AG08395 (cell line): ENCODE results near the gene JUND.
"Not testable (repeated sequence)": the region's sequence is repeated elsewhere in the genome, so short reads cannot be mapped to it uniquely, and the experiment has no call there.

ENCODE experiments used
- DNase-seq: peaks from one replicate; pipeline ENCODE4 v3.0.0; 2012; ENCODE audit warnings: mixed read lengths, low spot score

JUND gene

DNA sequence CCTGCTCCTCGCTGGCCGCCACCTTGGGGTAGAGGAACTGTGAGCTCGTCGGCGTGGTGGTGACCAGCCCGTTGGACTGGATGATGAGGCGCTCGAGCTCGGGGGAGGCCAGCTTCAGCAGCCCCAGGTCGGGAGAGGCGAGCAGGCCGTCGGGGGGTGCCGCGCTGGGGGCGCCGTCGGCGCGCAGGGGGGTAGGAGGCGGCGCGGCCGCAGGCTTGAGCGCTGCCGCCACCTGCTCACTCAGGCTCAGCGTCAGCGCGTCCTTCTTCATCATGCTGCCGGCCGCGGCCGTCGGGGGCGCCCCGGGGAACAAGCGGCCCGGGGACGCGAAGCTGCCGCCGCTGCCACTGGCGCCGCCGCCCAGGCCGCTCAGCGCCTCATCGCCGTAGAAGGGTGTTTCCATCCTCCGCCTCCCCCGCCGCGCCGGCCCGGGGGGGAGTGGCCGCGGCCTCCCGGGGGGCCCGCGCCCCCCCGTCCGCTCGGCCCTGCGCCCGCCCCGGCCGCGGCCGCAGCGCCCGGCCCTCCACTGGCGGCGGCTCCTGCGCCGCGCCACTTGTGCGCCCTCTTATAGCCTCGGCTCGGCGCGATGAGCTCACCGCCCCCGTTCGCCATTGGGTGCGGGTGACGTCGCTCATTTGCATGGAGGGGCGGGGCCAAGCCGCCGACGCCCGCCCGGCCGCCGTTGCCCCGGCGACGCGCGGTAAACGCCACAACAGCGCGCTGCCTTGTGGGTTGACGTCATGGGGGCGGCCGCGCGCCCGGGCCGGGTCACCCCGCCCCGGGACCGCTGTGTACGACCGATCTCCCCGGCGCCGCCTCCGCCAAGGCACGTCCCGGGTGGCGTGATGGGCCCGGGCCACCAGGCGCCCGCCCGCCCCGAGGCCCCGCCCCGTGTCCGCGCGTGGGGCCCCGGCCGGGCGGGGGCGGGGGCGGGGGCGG, at the start of gene JUND:
TSS of gene JUND (minus strand) at position 541 of the 939 bp plus-strand sequence. CDS start at position 403, 138 bp downstream.
- peak; percentile 97 for DNase-seq

DNA sequence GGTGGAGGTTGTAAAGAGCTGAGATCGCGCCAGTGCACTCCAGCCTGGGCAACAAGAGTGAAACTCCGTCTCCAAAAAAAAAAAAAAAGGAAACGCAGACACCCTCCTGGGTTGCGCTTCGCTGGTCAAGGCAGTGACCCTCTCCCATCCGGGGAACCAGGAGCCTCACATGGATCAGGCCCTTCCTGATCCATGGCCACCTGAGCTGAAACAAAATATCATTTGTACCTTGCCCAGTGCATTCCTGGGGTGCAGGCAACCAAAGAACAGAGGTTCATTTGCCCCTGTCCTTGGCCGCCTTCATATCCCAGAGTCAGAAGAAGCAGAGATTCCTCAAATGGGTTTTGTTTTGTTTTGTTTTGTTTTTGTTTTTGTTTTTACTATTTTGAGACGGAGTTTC, 49.4 kb upstream of the JUND start:
- no peak for DNase-seq

DNA sequence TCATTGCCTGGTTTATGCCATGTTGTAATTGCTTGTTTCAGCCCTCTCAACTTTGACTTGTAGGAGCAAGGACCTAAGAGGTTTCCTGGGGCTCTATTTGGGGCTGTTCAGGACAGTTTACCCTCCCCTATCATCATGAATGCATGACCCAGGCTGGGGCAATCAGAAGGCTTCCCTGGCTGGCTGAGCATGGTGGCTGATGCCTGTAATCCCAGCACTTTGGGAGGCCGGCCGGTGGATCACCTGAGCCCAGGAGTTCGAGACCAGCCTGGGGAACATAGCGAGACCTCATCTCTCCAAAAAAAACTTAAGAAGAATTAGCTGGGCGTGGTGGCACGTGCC, 47.6 kb upstream of the JUND start:
- no peak for DNase-seq

DNA sequence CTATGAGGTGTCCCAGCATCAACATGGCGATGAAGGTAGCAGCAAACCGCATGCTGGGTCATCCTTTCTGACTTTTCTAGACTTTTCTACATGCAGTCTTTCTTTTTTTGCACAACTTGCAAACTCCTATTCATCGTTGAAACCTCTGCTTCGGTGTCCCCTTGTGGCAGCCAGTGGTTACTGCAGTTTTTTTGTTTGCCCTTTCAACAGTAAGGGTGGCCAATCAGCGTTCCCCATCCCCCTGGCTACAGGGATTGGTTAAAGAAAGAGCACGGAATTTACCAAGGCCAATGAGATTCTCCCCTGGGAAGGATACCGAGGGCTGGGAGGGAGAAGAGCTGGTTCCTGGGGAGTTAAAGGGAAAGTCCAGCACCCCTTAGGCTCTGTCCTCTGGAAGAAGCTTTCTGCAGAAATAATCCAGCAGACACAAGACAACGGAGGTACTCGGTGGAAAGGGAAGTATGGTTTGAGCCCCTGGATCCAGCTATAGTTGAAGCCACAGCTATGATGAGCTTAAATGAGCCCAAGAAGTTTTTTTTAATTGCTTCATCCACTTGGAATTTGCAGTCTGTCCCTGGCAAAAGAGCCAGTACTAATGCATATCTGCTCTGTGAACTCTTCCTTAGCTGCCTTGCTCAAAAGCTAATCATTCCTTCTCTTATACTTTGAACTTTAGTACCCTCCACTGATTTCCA, 47.1 kb upstream of the JUND start:
- peak; percentile 100 for DNase-seq

DNA sequence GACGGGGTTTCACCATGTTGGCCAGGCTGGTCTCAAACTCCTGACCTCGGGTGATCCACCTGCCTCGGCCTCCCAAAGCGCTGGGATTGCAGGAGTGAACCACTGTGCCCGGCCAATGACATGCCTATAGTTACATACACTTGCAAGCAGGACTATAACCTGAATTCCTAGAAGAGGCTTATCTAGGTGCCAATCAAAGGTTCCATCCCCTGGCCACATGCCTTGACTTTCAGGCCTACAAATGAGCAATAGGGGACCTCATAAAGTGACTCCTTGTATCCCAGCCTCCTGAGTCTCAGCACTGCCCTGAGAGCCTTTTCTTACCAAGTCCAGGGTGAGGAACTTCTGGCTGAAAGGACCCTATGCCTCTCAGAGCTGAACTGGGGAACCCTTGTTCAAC, 45.4 kb upstream of the JUND start:
- DNase-seq, result no peak

DNA sequence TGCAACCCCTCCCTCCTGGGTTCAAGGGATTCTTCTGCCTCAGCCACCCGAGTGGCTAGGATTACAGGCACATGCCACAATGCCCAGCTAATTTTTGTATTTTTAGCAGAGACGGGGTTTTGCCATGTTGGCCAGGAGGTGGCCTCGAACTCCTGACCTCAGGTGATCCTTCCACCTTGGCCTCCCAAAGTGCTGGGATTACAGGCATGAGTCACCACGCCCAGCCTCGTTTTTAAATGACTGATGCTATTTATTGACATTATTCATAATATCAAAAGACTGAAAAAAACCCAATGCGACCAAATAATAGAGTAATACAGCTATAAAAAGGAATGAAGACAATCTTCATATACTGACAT, 42.9 kb upstream of the JUND start:
- not testable (repeated sequence) for DNase-seq

DNA sequence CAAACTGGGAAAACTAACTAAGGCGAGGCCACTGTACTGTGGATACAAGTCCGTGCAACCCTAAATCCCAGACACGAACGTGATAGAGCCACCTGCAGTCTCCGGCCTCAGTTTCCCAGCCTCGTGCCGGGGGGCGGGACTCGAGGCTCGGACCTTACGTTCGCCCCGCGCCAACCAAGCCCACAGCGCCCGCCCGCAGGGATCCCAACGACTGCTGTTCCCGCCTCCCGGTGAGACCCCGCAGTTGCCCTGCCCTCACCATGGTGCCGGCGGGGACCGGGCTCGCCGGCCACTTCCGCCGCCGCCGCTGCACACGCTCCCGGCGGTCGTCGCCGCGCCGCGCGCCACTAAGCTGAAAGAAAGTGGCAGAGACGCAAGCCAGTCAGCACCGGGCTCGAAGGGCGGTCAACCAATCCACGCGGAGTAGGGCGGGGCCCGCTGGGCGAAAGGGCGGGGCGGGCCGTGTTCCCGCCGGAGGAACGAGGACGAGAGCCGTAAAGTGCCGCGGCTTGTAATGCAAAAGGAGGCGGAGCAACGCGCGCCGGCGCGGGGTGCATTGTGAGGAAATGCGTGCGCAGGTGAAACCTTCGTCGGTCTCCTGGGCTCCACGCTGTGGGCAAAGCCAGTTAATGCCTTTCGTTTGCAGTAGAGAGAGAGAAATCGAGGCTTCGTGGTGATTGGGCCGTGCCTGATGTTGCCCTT, 41.5 kb upstream of the JUND start, which contains the start of gene LSM4:
TSS of gene LSM4 (minus strand) at position 318 of the 702 bp plus-strand sequence. CDS start at position 262, 56 bp downstream.
- peak; percentile 99 for DNase-seq

DNA sequence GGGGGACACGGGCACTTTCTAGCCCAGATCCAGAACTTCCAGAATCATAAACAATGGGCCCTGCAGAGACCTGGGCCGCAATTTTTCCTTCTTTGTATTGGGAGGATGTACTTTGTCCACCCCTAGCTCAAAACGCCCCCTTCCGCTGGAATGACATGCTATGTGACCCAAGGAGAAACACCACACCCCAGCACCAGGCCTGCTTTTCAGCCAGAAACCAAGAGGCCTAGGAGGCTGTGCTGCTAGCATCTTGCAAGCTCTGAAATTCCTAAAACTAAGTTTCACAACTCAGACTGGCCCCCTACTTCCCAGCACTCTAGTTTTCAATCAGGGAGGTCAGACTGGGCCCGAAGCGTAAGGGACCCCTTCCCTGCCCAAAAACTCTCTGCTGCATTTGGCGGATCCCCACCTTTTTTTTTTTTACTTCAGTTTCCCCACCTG, 40.9 kb upstream of the JUND start:
- DNase-seq, result peak; percentile 75

DNA sequence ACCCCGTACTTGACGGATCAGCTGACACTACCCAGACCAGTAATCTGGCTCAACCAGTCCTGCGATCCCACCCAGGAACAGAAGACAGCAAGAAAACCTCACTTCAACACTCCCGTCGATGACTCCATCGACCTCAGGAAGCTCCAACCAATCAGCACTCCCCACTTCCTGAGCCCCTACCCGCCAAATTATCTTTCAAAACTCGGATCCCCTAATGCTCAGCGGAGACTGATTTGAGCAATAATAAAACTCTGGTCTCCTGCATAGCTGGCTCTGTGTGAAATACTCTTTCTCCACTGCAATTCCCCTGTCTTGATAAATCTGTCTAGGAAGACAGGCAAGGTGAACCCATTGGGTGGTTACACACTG, 40.3 kb upstream of the JUND start:
- DNase-seq, result no peak

DNA sequence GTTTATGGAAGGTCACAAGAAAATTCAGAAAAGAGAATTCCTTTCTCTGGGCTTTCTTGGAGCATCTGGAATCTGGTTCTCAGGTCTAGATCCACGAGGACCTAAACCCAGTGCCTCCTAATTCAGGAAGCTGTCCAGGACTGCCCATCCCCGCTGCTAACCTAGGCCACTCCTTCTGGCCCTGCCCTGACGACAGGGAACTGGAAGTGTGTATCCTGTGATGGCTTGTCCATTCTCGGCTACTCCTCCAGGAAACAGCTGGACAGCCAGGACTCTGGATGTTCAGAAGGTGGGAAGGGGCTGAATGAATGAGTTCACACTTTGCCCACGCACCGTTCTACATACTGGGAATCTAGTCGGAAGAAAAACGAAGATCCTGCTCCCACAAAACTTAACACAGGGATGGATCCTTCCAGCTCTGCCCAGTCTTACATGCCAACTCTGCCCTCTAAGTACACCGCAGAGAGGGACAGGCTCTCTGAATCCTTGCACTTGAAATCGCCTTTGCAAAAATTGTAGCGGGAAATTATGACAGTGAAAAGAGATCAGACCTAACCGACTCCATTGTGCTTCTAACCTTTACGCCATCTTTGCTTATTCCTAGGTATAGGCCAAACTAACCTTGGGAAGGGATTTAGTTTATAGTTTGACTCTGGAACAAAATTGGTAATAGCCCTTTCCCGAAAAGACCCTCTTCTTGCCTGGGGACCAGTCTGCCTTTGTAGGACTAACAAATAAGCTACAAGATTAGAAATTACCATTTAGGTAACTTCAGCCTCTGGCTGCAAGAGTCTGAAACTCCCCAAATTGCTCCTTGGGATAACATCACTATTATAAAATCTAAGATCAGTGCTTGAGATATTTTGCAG, 39.7 kb upstream of the JUND start:
- DNase-seq, result no peak

DNA sequence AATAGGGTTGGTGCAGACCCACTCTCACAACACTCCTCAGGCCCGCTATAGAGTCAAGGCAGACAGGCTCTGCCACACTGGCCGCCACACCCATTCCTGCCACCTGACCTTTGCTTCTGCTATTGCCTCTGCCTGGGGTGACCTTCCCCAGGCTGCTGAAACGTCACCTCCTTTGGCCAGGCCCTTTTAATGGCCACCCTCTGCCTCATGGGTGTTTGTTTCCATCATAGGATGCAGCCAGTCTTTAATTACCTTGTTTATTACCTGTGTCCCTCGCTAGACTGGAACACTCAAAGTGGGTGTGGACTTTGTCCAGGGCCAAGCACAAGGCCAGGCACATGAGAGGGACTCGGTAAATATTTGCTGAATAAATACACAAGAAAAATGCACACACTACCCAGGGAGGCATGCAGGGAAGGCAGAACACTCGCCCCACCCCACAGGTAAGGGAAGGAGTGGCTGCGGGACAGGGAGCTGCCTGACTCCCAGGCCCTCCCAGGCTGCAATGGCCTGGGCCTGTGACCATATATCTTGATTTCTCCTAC, 38.2 kb upstream of the JUND start:
- DNase-seq, result no peak

DNA sequence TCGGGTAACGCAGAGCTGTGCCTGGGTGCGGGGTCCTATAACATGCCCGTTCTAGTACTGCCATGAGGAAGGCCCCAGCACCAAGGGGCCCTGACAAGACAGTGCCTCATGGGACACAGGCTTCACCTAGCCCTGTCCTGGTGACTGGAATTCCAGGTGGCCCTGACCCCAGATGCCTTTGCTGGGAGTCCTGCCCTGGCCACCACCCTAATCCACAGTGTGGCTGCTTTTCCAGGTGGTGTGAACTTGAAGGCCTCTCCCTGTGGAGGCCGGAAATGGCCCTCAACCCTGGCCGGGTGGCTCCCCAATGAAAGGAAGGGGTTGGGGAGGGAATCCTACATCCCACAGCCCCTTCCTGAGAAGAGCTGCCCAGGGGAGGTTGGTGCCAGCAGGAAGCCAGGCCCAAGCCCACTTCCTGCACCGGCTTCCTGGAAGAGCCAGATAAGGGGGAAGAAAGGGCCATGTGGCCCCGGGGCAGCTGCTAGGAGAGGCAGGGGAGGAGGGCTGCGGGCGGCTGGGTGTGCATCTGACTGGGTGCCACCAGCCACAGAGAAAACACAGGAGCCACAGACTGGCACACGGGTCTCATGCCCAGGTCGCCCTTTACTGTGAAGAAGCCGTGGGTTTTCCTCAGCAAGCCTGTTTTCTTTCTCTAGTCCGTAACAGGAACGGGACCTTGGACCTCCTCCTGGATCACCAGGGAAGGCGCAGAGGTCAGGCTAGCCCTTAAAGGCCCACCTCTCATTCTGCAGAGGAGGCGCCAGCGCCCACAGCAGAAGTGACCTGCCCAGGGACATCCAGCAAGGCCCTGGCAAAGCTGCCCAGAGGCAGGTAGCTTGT, 36.8 kb upstream of the JUND start:
- no peak for DNase-seq

DNA sequence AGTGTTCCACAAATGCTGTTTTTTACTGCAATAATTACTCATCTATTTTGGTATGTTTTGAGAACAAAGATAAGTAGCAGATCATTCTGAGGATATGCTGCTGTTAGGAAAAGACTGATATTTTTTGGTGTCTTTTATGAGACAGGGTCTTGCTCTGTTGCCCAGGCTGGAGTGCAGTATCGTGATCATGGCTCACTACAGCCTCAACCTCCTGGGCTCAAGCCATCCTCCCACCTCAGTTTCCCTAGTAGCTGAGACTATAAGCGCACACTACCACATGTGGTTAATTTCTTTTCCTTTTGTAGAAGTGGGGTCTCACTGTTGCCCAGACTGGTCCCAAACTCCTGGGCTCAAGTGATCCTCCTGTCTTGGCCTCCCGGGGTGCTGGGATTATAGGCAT, 32.0 kb upstream of the JUND start:
- DNase-seq, result no peak

DNA sequence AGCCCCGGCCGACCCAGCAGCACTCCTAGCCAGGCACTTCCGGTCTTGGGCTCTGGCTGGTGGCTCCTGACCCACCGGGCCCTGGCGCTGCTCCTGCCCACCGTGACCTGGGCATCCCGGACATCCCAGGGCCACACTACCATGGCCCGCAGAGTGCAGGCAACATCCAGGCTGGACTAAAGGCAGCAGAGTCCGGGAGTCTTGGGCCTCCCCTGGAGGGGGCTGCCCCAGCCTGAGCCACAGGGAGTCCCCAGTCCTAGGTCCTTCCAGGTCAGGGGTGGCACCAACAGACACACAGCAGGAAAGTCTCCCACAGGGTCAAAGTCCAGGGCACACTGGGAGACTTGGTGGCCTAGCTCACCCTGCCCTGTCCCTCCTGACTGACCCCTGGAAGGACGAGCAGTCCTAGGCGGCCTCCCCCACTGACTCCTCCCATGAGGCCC, 30.7 kb upstream of the JUND start:
- DNase-seq, result no peak

DNA sequence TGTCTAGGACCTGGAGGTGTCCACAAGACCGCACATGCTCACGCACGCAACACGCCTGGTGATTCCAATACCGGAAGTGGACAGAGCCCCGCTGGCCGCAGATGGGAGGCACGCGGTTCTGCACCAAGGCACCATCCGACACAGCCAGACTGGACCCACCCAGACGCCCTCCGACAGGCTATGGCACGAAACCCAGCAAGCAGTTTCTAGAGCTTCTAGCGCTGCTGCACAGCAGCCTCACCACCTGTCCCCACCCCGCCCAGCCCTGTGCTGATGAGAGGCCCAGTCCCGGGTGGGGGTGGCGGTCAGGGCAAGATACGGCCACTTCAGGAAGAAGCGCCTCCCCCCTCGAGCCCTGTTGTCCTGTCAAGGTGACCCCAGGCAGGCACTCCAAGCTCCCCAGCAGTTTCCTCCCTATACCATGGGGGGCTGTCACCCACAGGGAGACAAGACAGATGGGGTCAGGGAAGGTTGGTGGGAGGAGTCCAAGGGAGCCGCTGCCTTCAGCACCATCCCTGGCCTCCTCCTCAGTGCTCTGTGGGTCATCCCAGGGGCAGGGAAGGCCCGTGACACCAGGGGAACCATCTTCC, 30.2 kb upstream of the JUND start:
- DNase-seq, result no peak

DNA sequence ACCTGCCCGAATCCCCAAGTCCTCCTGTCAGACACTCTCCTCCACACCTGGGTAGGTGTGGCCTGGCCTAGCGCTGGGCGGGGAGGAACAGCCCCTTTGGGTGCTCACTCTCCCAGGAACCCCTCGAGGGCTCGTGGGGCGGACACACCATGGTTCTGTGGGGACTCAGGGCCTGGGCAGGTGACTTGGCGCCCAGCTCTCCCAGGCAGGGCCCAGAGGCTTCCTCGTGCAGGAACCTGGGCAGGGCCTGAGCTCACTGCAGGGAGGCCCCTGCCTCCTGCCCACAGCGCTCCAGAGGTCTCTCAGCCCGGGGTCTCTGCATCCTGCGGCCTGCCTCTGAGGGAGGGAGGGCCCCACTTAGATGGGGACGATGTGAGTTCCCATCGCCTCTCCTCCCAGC, 29.5 kb upstream of the JUND start:
- no peak for DNase-seq

DNA sequence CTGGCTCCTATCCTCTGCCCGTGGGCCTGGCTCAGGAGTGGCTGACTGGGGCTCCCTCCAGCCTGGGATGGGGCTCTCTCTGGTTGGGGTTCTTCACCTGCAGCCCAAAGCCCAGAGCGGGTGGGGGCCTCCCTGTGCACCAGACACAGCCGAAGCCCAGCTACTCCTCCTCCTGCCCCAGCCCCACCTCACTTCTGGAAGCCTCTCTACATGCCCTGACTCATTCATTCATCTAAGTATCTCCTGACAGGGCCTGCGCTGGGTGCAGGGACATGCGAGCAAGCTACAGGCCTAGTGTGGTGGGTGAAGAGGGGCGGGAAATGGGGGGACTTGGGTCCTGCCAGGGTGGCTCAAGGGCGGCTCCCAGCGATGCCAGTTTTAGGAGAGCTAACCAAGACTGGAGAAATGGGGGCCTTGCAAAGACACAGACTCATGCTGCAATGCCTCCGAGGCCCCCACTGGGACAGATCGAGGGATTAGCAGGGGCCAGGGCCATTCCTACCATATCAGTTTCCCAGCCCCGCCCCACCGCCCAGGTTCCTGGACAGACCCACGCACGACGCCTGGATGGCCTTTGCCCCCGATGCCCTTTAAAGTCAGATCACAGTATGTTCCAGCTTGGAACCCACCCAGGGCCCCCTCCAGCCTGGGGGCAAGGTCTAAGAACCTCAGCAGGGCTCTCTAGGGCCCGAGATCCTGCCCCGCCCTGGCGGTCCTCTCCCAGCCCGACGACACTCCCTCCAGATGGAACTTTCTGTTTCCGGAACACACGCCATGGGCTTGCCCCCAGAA, 28.9 kb upstream of the JUND start:
- DNase-seq, result no peak

DNA sequence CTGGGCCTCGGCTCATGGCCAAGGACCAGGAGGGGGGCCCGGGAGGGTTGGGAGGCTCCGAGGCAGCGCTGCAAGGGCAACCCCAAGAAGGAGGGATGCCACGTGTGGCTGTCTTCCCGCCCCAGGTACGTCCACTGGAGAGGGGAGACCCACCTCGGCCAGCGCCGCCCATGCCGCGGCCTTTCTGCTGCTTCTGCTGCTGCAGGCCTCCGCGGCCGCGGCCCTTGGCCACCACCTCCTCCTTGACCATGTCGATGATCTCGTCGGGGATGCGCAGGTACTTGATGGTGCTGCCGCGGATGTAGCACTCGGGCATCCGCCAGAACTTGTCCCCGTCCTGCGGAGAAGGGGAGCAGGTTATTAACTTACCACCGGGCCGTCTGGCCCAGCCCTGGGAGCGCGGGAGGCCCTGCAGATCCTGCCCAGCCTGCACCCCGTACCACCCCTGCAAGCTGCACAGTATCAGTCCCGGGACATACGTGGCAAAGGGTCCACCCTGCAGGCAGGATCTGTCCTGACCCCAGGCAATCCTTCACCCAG, 28.2 kb upstream of the JUND start:
- no peak for DNase-seq

DNA sequence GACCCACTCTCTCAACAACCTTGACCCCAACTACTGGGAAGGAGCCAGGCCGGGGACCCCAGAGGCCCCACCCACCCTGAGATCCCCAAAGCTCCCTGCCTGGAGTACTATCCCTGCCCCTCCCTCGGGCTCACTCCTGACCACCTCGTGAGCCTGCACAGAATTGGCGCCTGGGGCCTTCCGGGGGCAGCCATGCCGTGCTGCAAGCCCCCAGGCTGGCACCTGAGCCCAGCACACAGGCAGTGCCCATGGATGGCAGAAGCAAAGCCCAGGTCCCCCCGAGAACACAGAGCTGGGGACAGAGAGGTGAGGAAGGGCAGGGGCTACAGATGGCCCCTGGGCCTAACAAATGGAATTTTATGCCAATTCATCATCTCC, 27.5 kb upstream of the JUND start:
- DNase-seq, result no peak
